HG03521 (cell line): ENCODE data around the gene CFLAR.
A peak's percentile ranks its signal among the peaks of the same experiment; 100 is the strongest.

Experiments used
- ATAC-seq: cut with Tn5 transposase; IDR thresholded peaks from one replicate; pipeline ENCODE4 v1.9.1; 2021; ENCODE audit warnings: mild to moderate bottlenecking, moderate library complexity; ENCODE audit not compliant: unreplicated experiment

The CFLAR gene

GRCh38 chr2:201205515-201205849 is 89.5 kb downstream of the CFLAR start:
- no peak for ATAC-seq

GRCh38 chr2:201208563-201209252 is 92.7 kb downstream of the CFLAR start:
- peak; percentile 87 for ATAC-seq

GRCh38 chr2:201215963-201216362 is 100.0 kb downstream of the CFLAR start:
- ATAC-seq: no peak

GRCh38 chr2:201216918-201217317 is 101.0 kb downstream of the CFLAR start:
- ATAC-seq: no peak

- ATAC-seq: no peak
Observed at GRCh38 chr2:201218780-201219179, 102.8 kb downstream of the CFLAR start.

- no peak for ATAC-seq
Observed at GRCh38 chr2:201219328-201220096, 103.5 kb downstream of the CFLAR start.

- ATAC-seq: no peak
Observed at GRCh38 chr2:201220102-201220570, 104.2 kb downstream of the CFLAR start.

GRCh38 chr2:201223089-201224073 is 107.4 kb downstream of the CFLAR start:
- peak; percentile 87 for ATAC-seq
